ENCODE results near the gene OR4F6. TPM values are rescaled to one million over a fixed set of nuclear protein-coding genes. Genes with fewer than 3 reads are reported as not detected.

OR4F6 gene
- total and polyA plus RNA-seq, 3 donors from 2014 or later, result not detected

GRCh38 chr15:101827257-101827656 is 23.9 kb downstream of the OR4F6 start:
- Histone ChIP-seq H3K4me3 (no peak overlapping the region), H3K9me3 (no peaks in the 10 kb centered on the region), H3K27me3 (no peaks in the 10 kb centered on the region), H3K36me3 (ENCODE audit: low read depth, missing control alignments) (no peaks in the 10 kb centered on the region), H3K4me1 (no peaks in the 10 kb centered on the region), H3K27ac (no peak overlapping the region)
- DNase-seq, result no peak
- 75 to 76% methylated on average over 6 of the region's 6 CpGs for WGBS, 2 donors
- intact Hi-C loops (cut with DNase I; ENCODE audit: low total_unique reads), result no loop called here
- TF ChIP-seq CTCF (IDR thresholded peaks at IDR 0.05) (no peak), POLR2A (IDR thresholded peaks at IDR 0.05) (no peak)

- WGBS, 2 donors, result 78 to 92% methylated on average over 5 of the region's 5 CpGs
Measured at GRCh38 chr15:101828774-101829173, 25.5 kb downstream of the OR4F6 start.

GRCh38 chr15:101841656-101842055 is 38.3 kb downstream of the OR4F6 start:
- H3K9me3 ChIP-seq, result no peaks in the 10 kb centered on the region
- intact Hi-C loops (cut with DNase I; ENCODE audit: low total_unique reads), result no loop called here
- H3K27me3 ChIP-seq, result no peaks in the 10 kb centered on the region
- DNase-seq, result no peak
- H3K36me3 ChIP-seq (ENCODE audit: low read depth, missing control alignments), result no peaks in the 10 kb centered on the region
- TF ChIP-seq POLR2A (IDR thresholded peaks at IDR 0.05) (no peak), CTCF (IDR thresholded peaks at IDR 0.05) (no peak)
- no peaks in the 10 kb centered on the region for H3K4me1 ChIP-seq
- no peak overlapping the region for H3K4me3 ChIP-seq
- 43 to 57% methylated on average over 3 of the region's 3 CpGs for WGBS, 2 donors
- H3K27ac ChIP-seq, result no peak overlapping the region

More at GRCh38 chr15:101828774-101829173, 25.5 kb downstream of the OR4F6 start:
- H3K4me1 ChIP-seq, result no peaks in the 10 kb centered on the region
- TF ChIP-seq POLR2A (IDR thresholded peaks at IDR 0.05), result no peak
- TF ChIP-seq CTCF (IDR thresholded peaks at IDR 0.05), result no peak
- no peaks in the 10 kb centered on the region for H3K36me3 ChIP-seq (ENCODE audit: low read depth, missing control alignments)
- no peaks in the 10 kb centered on the region for H3K27me3 ChIP-seq
- no peak overlapping the region for H3K27ac ChIP-seq
- intact Hi-C loops (cut with DNase I; ENCODE audit: low total_unique reads), result no loop called here
- no peak overlapping the region for H3K4me3 ChIP-seq
- DNase-seq, result no peak
- no peaks in the 10 kb centered on the region for H3K9me3 ChIP-seq

- no peaks in the 10 kb centered on the region for H3K36me3 ChIP-seq (ENCODE audit: low read depth, missing control alignments)
- no peaks in the 10 kb centered on the region for H3K9me3 ChIP-seq
- 72 to 76% methylated on average over 6 of the region's 6 CpGs for WGBS, 2 donors
- TF ChIP-seq CTCF (IDR thresholded peaks at IDR 0.05), result no peak
- TF ChIP-seq POLR2A (IDR thresholded peaks at IDR 0.05), result no peak
- intact Hi-C loops (cut with DNase I; ENCODE audit: low total_unique reads), result no loop called here
- H3K4me3 ChIP-seq, result no peak overlapping the region
- no peaks in the 10 kb centered on the region for H3K4me1 ChIP-seq
- H3K27ac ChIP-seq, result no peak overlapping the region
- H3K27me3 ChIP-seq, result no peaks in the 10 kb centered on the region
- no peak for DNase-seq
Measured at GRCh38 chr15:101844916-101845315, 41.6 kb downstream of the OR4F6 start.

GRCh38 chr15:101852356-101852755 is 49.0 kb downstream of the OR4F6 start:
- Histone ChIP-seq H3K27me3 (no peaks in the 10 kb centered on the region), H3K9me3 (no peaks in the 10 kb centered on the region), H3K36me3 (ENCODE audit: low read depth, missing control alignments) (no peaks in the 10 kb centered on the region), H3K27ac (no peak overlapping the region), H3K4me1 (no peaks in the 10 kb centered on the region), H3K4me3 (no peak overlapping the region)
- intact Hi-C loops (cut with DNase I; ENCODE audit: low total_unique reads), result no loop called here
- DNase-seq, result no peak
- TF ChIP-seq CTCF (IDR thresholded peaks at IDR 0.05), result no peak
- TF ChIP-seq POLR2A (IDR thresholded peaks at IDR 0.05), result no peak
- 75 to 88% methylated on average over 1 of the region's 1 CpG for WGBS, 2 donors
